CD1c-positive myeloid dendritic cell (primary cell): ENCODE results near the gene TEKT3.

Source experiments
- DNase-seq: peaks from one replicate; pipeline ENCODE4 v3.0.0-alpha.2; 2016; ENCODE audit errors: extremely low spot score

The TEKT3 gene

DNA sequence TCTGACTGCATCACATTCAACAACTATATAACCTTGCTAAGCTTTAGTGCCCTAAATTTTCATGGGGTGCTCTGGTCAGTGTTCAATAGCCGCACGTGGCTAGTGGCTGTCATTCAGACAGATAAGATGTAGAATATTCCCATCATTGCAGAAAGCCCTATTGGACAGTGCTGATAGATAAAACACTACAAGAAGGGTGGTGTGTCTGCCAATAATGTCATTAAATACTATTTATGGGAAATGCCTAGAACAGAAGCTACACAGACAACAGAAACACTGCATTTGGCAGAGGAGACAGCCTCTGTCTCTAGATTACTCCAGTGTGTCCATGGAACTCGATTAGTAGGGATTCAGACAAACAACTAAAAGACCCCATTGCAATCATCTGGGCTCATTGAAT, 47.8 kb downstream of the TEKT3 start:
- no peak for DNase-seq

DNA sequence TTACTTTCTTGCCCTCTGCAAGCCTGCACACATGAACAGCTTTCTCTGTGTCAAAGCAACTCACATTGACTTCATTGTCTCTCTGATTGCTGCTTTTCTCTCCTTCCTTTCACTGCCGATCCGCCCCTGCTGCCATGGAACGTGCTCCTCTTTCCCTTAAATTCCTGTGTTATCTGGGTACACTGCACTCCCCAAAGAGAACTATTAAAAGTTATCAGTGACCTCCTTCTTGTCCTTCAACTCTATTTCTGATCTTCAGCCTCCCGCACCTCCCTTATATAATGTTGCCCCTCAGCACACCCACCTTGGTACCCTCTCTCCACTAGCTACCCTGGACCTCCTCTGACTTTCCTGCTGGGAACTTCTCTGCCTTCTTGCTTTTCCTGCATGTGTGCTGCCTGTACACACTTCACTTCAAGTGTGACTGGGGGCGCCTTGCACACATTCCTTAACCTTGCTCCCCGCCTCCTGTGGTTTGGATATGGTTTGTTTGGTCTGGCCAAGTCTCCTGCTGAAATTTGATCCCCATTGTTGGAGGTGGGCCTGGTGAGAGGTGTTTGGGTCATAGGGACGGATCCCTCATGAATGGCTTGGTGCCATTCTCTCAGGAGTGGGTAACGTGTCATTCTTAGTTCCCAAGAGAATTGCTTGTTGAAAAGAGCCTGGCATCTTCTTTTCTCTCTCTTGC, 49.6 kb downstream of the TEKT3 start:
- DNase-seq: no peak

- no peak for DNase-seq
Measured at GRCh38 chr17:15290605-15291004, 50.8 kb downstream of the TEKT3 start.

DNA sequence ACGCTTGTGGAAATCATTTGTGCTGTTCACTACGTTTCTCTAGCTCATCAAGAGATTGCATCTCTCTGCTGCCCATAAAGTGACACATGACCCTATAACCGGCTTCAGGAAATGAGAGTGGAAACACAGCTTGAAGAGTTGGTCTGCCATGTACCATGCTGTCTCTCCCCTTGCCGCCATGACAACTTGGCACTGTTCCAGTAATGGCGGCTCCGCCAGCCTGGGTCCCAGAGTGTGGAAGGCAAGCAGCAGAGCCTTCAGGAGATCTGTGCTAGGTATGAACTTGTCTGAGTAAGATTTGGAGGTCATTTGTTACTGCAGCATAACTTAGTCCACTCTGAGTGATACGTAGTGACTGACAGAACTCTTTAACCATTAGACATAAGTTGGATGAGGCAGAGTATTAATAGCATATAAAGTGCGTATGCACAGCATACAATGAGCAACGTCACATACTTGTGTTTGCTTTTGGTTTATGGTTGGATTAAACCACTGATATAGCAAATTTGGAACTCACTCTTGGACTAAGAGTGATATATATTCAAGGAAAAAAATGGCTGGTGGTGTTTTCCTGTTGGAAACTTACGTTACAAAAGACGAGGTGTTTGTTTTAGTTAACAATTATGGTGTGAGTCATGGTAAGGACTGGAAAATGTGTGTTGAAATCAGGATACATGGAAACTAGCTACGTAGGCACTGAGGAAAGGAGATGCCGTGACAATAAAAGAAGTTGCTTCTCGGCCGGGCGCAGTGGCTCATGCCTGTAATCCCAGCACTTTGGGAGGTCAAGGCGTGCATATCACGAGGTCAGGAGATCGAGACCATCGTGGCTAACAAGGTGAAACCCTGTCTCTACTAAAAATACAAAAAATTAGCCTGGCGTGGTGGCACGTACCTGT, 51.9 kb downstream of the TEKT3 start:
- DNase-seq: no peak

GRCh38 chr17:15288859-15289258, 52.5 kb downstream of the TEKT3 start:
- DNase-seq: no peak

- DNase-seq: no peak
Measured at GRCh38 chr17:15287538-15288267, 53.7 kb downstream of the TEKT3 start.

GRCh38 chr17:15285466-15285865, 55.9 kb downstream of the TEKT3 start:
- DNase-seq: no peak

DNA sequence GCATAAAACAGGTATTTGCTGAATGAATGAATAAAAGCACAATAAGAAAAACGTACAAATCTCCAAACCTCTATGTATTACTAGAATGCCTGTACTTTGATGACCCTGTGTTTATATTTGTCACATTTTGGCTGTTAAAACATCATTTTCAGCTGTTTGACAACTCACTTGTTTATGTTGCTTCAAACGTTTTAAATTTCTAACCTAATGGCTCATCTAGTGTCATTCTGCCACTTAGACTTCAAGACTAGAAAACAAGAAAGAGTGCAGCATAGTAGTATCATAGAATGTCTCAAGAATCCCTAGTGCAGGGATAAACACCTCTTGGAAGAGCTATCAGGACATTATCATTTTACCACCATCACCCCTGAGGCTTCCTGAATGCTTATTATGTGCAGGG, 56.9 kb downstream of the TEKT3 start:
- DNase-seq: no peak

DNA sequence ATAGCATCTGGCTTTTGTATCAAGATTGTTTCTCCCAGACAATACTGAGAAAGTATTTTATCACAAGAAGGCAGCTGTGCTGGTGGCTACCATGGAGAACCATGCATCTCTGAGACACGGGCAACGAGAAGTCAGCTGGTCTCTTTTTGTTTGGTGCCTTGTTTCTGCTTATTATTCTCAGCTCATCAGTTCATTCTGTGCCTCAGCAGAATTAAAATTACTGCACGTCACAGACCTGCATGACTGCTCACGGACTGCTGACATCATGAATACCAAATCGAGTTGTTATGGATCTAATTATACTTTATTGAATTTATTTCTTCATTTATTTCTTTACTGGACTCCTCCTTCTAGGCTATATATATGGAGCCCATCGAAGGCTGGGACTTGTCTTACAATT, 57.3 kb downstream of the TEKT3 start:
- no peak for DNase-seq

DNA sequence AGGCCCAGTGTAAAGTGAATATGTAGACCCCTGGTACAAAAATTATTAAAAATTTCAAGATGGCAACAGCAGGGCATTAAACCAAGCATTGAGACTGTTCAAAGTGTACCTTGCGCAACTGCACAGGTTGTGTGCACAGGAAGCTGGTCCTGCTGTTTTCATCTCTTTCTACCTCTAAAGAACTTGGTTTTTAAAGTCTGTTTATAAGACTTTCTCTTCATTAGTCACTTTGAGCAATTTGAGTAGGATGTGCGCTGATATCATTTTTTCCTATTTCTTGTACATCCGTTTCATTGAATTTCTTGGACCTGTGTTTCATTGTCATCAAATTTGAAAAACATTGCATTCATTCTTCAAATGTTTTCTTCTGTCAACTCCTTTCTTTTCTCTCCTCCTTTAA, 59.5 kb downstream of the TEKT3 start:
- DNase-seq: no peak

- DNase-seq: no peak
Measured at GRCh38 chr17:15278924-15279477, 62.4 kb downstream of the TEKT3 start.

DNA sequence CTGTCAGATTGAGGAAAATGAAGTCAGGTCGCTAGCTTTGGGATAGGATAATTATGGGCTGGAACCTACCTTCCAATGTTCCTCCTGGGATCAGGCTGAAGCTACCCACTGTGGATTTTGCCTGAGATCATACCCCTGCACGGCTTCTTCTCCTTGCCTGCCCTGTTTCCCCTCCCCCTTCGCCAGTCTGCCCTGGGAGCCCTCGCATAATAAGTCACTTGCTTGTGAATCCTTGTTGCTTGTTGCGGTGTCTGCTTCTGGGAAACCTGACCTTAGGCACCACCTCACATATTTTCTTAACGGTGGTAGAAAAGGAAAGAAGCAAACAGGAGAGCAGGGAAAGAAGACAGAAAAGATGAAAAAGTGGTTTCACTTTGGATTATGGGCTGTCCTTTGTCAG, 63.0 kb downstream of the TEKT3 start:
- DNase-seq: no peak

DNA sequence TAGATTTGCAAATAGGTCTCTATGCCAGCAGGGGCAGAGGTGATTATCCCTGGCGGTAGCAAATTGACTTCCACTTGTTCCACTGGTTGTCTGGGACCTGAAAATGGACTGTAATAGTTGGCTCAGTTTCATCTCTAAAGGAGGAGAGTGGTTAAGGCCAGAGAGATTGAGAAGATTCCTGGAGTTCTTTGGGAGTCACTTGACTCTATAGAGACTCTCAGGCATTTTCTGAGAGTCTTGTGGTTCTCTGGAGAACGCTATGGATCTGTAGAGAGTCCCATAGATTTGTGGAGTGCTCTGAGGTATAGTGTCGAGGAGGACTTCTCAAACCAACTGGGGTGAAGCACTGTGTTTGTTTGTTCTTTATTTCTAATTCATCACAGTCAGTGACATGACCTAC, 67.4 kb downstream of the TEKT3 start:
- DNase-seq: no peak

DNA sequence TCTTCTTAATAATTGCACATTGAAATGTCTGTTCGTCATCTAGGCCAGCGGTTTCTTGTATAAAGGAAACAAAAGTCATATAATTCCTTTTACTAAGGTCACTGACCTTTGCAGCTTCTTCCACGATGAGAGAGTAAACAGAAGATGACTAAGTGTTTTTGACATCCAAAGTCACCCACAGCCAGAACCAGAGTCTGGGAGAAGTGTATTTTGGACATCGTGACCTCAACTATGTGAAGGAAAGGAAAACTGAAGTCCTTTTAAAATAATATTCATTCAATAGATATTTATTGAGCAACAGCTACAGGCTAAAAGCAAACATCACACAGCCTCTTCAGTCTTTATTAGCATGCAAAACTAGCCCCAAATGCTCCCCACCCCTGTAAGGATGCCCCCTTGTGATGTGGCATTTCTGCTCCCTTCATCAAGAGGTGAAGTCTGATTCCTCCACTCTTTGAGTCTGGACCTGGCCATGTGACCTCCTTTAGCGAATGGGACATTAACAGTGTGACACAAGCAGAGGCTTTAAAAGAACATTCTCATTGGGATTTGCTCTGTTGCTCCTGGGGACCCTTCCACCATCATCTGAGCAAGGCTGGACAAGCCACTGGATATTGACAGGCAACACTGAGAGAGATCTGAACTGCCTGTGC, 68.1 kb downstream of the TEKT3 start:
- DNase-seq: no peak

DNA sequence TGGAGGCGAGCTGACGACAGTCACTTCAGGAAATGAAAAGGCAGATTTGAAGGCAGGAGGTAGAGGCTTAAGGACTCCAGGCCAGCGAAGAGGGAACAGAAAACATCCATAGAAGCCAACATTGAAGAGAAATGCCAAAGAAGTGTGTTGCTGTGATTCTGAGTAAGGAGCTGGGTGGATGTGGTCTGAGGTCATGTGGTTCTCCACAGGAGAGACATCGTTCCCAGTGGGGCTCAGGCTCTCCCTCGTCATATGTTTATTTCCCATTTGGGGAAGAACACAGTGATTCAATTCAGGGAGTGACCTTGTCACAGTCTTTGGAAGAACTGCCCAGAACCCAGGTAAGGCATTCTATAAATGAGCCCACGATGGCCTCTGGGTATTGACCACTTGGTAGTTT, 69.7 kb downstream of the TEKT3 start:
- DNase-seq: no peak

- DNase-seq: no peak
Measured at GRCh38 chr17:15270628-15271381, 70.6 kb downstream of the TEKT3 start.

GRCh38 chr17:15269780-15270089, 71.7 kb downstream of the TEKT3 start:
- no peak for DNase-seq

DNA sequence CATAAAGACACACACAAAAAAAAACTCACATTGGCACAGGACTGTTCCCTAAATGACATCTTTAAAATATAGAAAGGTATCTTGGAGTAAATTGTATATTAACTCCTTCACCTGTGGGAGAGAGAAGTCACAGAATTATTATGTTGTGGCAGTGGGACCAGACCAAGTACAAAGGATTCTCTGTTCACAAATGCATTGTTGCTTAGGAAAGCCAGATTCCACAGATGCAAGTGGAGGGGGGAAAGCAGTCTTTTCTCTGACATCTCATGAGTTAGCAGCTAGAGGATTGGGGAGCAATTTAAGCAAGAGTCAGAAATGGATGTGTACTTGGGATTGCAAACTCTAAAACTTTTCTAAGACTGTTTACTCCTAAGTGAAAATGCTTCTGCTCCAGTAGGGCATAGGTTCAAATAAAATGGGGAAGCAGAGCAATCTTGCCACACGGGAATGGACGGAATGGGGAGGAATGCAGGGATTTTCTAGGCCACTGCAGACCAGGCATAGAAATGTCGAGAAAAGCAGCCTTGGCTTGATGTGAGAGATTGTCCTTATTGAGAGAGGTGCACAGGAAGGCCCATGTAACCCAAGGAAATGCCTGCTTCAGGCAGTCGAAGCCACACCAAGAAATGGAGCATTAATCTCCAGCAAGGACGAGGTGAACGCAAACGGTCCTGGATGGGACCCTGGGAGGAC, 72.2 kb downstream of the TEKT3 start:
- DNase-seq: no peak

GRCh38 chr17:15268461-15268860, 72.9 kb downstream of the TEKT3 start:
- no peak for DNase-seq

- DNase-seq: no peak
Measured at GRCh38 chr17:15267996-15268395, 73.4 kb downstream of the TEKT3 start.
